ENCODE measurements around the gene RNASE11. TPM values are rescaled to one million over a fixed set of nuclear protein-coding genes. Genes with fewer than 3 reads are reported as not detected.

RNASE11 gene
- not detected for total RNA-seq

- no peak for TF ChIP-seq CTCF (IDR thresholded peaks at IDR 0.05)
- H3K36me3 ChIP-seq = no peaks in the 10 kb centered on the region
- H3K9me3 ChIP-seq = no peaks in the 10 kb centered on the region
- no peak within 1 kb of the TSS for H3K4me3 ChIP-seq
- no peaks in the 10 kb centered on the region for H3K4me1 ChIP-seq (ENCODE audit: control insufficient read depth in 1 of 2, low read depth in 2 of 2)
- H3K27me3 ChIP-seq (replicated peaks; ENCODE audit: insufficient read depth) = no peaks in the 10 kb centered on the region
- no peak for ATAC-seq (ENCODE audit: insufficient number of reproducible peaks, low FRiP score, low read depth)
- no peak for DNase-seq (ENCODE audit: low spot score)
- H3K27ac ChIP-seq = no peak within 1 kb of the TSS
Measured at GRCh38 chr14:20587489-20588154, at the start of gene RNASE11. RNASE11 (minus strand) TSS chr14:20588001.

- no peak for TF ChIP-seq CTCF (IDR thresholded peaks at IDR 0.05)
- Histone ChIP-seq H3K9me3 (no peaks in the 10 kb centered on the region), H3K4me3 (peak overlapping the region; percentile 68), H3K36me3 (no peaks in the 10 kb centered on the region), H3K27me3 (replicated peaks; ENCODE audit: insufficient read depth) (no peaks in the 10 kb centered on the region), H3K4me1 (ENCODE audit: control insufficient read depth in 1 of 2, low read depth in 2 of 2) (peaks cover 19 to 22% of the 10 kb centered on the region in 2 donors), H3K27ac (peak overlapping the region in 1 of 2 donors; percentile 6)
- DNase-seq (ENCODE audit: low spot score) (no peak), ATAC-seq (ENCODE audit: insufficient number of reproducible peaks, low FRiP score, low read depth) (no peak)
Measured at GRCh38 chr14:20632831-20633691, 45.3 kb upstream of the RNASE11 start.

DNA sequence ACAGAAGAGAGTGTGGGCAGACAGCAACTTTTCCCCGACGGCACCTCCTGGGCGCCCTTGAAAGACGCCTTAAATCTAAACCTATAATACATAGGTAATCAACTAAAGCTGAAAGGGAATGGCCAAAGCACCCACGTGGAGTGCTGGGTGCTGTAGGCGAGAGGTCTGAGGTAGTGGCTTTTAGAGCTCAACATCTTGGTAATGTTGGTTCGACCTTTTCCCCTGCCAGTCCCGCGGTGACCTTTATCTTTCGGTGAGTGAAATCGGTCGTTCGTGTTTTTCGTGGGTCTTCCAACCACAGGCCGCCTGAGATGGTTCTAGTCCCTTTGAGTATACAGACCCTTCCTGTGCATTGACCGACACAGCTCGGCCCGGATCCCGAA is 44.6 kb upstream of the RNASE11 start:
- H3K4me3 ChIP-seq = peak overlapping the region; percentile 68
- no peak for TF ChIP-seq CTCF (IDR thresholded peaks at IDR 0.05)
- no peak overlapping the region for H3K27ac ChIP-seq

GRCh38 chr14:20631880-20632389 is 44.1 kb upstream of the RNASE11 start:
- no peak for DNase-seq (ENCODE audit: low spot score)

More for the DNA sequence above, 44.6 kb upstream of the RNASE11 start:
- ATAC-seq (ENCODE audit: insufficient number of reproducible peaks, low FRiP score, low read depth) (no peak), DNase-seq (ENCODE audit: low spot score) (no peak)
- Histone ChIP-seq H3K4me1 (ENCODE audit: control insufficient read depth in 1 of 2, low read depth in 2 of 2) (peaks cover 19 to 22% of the 10 kb centered on the region in 2 donors), H3K9me3 (no peaks in the 10 kb centered on the region), H3K27me3 (replicated peaks; ENCODE audit: insufficient read depth) (no peaks in the 10 kb centered on the region), H3K36me3 (no peaks in the 10 kb centered on the region)

More at GRCh38 chr14:20631880-20632389, 44.1 kb upstream of the RNASE11 start:
- Histone ChIP-seq H3K36me3 (no peaks in the 10 kb centered on the region), H3K27me3 (replicated peaks; ENCODE audit: insufficient read depth) (no peaks in the 10 kb centered on the region), H3K9me3 (no peaks in the 10 kb centered on the region), H3K27ac (no peak overlapping the region), H3K4me3 (peak overlapping the region; percentile 68), H3K4me1 (ENCODE audit: control insufficient read depth in 1 of 2, low read depth in 2 of 2) (peaks cover 19 to 23% of the 10 kb centered on the region in 2 donors)
- no peak for TF ChIP-seq CTCF (IDR thresholded peaks at IDR 0.05)
- no peak for ATAC-seq (ENCODE audit: insufficient number of reproducible peaks, low FRiP score, low read depth)
